ENCODE measurements around the gene PXMP4.

DNA sequence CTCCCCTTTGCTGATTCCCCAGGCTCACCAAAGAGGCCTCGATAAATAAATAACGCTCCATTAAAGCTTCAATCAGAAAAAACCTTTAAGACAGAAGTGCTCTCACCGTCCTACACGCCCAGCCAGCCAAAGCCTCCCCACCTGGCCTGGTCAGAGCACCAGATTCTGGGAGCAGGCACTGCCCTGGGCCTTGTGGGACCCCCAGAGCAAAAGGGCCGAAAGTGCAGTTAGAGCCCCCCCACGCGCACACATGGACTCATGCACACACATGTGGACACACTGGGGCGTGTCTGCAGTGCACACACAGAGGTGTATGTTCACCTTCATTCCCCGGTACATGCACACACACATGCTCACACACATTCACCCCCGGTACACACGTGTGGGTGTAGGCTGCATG, 44.0 kb downstream of the PXMP4 start:
- no peak for TF ChIP-seq POLR2A (IDR thresholded peaks at IDR 0.05)
- TF ChIP-seq, protein P1, sequence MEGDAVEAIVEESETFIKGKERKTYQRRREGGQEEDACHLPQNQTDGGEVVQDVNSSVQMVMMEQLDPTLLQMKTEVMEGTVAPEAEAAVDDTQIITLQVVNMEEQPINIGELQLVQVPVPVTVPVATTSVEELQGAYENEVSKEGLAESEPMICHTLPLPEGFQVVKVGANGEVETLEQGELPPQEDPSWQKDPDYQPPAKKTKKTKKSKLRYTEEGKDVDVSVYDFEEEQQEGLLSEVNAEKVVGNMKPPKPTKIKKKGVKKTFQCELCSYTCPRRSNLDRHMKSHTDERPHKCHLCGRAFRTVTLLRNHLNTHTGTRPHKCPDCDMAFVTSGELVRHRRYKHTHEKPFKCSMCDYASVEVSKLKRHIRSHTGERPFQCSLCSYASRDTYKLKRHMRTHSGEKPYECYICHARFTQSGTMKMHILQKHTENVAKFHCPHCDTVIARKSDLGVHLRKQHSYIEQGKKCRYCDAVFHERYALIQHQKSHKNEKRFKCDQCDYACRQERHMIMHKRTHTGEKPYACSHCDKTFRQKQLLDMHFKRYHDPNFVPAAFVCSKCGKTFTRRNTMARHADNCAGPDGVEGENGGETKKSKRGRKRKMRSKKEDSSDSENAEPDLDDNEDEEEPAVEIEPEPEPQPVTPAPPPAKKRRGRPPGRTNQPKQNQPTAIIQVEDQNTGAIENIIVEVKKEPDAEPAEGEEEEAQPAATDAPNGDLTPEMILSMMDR (IDR thresholded peaks at IDR 0.05) = no peak

All from transverse colon (tissue), 3 donors.